HG02884 (cell line): ENCODE data around the gene CCER1.

ENCODE experiments used
- ATAC-seq: cut with Tn5 transposase; IDR thresholded peaks from one replicate; pipeline ENCODE4 v1.9.1; 2021; ENCODE audit warnings: mild to moderate bottlenecking, moderate library complexity; ENCODE audit not compliant: unreplicated experiment

The CCER1 gene

DNA sequence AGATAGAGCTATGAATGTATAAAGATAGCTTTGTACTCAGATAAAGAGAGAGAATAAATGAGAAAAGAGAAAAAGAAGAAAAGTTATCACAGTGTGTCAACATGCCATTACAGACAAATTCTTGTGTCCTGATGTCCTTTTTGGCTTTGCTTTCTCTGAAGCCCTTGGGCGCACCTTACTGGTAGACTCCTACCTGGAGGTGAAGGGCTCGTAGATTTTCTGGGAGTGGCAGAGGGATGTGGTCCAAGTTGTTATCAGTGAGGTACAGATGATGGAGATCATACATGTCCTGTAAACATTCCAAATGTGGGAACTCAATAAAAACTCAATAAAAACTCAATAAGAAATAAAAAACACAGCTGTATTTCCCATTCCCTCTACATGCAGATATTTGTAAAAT lies 14.9 kb upstream of the CCER1 start:
- no peak for ATAC-seq

DNA sequence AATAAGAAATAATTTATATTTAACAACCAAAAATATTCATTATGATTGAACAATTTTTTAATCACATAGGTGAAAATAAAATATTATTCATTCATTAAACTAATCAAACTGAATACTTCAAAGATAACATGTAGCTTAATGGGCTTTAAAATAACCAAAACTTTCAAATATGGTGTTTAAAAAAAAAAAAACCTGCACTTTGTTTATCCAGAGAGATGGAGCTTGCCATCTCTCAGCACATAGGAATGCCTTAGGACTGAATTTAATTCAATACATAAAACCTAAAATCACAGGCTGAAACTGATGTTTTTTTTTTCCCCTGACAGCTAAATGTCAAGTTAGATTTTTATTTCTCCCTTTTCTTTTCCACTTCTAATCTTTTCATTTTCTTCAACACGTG lies 14.4 kb upstream of the CCER1 start:
- no peak for ATAC-seq

DNA sequence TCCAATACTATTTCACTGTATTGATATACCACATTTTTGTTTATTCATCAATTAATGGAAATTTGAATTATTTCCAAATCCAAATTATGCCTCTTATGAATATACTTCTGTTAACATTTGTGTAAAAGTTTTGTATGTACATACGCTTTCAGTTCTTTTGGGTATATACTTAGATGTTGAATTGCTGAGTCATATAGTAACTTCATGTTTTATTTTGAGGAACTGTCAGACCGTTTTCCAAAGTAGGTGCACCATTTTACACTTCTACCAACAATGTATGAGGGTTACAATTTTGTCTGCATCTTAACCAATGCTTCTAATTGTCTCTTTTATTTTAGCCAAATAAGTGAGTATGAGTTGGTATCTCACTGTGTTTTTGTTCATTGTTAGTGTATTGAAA lies 10.2 kb upstream of the CCER1 start:
- ATAC-seq: peak; percentile 80

DNA sequence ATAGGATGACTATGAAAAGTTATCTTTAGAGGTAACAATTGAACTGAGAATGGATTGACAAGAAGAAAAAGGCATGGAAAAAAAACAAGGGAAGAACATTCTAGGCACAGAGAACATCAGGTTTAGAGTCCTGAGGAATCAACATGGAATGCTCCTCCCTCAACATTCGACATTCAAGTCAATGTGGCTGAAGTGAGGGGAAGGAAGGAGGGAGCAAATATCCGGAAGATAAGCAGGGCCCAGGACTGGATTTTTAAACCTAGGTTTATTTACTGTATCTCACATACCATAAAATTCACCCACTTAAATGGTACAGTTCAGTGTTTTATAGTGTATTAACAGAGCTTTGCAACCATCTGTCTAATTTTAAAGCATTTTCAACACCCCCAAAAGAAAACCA lies 9.6 kb upstream of the CCER1 start:
- no peak for ATAC-seq

DNA sequence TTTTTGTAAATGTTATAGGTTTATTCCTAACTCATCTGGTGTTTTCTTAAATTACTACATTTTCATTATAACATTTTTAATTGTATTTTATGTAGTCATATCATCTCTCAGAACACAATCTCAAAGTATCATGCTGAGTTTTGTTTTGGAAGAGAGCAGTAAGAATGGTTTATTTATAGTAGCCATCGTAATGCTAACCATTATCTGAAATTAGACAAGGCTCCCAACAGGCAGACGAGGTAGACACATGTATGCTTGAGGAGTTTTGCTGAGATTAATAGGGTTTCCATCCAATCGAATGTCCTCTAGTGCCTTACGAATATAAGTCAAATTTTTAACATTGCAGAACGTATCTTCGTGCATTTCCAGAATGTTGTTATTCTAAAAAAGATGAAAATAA lies 9.0 kb upstream of the CCER1 start:
- no peak for ATAC-seq

DNA sequence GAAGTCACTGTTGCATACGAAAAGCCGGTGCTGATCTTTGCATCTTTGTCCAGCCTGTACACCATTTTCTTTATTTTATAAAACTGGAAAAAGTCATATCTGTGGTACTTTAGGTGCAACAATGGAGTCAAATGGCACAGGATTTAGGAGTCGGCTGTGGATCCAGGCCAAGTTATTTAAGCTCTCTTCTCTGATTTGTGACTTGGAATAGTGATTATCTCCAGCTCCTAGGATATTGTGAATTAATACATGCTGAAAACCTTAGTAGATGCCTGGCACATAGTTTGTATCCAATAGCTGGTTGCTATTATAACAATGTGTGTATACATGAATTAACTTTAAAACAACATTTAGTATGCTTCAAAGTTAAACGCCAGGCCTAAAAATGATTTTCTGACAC lies 6.2 kb upstream of the CCER1 start:
- no peak for ATAC-seq

DNA sequence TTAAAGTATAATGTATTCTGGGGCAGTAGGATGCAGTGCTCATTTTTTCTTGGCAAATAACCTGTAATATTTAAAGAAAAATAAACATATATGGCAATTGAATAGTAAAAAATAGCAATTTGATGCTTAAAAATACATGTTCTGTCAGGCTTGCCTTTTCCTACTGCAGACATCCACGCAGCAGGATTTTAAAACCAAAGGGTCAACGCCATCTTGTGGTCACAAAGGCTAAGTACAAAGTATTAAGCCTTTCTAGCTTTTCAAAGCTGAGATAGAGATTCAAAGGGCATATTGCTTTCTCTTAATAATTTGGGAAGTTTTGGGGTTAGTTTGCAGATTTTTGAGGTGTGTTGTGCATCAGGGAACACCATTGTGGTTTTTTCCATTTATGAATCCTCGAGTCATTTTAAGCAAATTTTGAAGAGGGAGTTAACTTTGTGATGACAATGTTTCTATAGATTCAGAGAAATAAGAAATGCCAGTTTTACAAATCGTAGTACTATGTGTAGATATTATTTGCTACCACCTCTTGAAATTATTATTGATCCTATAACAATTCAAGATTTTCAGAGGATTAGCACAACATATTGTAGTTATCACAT lies 4.7 kb upstream of the CCER1 start:
- ATAC-seq: peak; percentile 85

DNA sequence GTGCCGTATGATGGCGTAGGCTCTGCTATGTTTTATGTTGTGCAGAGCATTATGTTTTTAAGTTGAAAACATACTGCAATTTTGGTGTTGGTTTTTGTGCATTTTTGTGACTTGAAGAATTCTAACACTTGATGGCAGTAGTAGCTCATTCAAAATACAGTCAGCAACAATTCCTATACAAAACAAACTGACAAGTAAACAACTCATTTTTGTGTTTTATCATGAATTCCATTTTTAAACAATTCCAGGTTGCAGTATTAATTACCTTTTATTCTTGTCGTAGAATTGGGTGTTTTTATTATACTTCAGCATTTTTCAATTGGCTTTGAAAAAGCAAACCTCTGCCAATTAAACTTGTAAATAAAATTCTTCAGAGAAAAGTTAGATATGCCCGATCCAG lies 4.1 kb upstream of the CCER1 start:
- no peak for ATAC-seq

DNA sequence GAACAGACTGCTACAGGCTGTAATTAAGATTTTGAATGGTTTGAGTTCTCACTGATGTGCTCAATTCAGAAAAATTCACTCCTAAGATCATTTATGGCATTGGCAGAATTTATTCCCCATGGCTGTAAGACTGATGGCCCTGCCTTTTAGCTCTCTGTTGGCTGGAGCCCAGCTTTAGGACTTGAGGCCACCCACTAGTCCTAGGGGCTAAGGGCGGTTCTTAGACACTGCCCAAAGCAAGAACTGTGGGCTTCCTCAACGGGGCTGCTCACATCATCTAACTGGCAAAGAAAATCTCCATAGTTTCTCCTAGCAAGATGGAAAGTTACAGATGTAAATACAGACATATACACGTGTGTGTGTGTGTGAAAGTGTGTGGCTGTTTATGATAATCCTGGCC lies 3.4 kb upstream of the CCER1 start:
- no peak for ATAC-seq

DNA sequence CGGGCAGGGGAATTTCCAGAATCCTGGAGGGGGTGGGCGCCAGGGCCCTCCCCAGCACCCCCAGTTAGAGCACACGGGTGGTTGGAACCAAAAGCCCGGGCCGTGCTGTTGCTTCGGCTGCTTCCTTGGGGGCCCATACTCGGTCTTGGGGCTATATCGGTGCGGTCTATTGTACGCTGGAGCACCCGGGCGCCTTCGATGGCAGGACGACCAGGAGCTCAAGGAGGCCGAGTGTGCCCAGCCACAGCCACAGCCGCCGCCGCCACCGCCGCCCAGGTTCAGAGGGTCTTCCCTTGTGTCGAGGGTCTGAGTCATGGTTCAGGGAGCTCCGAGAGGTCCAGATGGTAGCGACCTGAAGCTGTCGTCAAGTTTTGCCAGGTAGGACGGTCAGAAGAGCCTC lies 548 bp downstream of the CCER1 start:
- no peak for ATAC-seq

DNA sequence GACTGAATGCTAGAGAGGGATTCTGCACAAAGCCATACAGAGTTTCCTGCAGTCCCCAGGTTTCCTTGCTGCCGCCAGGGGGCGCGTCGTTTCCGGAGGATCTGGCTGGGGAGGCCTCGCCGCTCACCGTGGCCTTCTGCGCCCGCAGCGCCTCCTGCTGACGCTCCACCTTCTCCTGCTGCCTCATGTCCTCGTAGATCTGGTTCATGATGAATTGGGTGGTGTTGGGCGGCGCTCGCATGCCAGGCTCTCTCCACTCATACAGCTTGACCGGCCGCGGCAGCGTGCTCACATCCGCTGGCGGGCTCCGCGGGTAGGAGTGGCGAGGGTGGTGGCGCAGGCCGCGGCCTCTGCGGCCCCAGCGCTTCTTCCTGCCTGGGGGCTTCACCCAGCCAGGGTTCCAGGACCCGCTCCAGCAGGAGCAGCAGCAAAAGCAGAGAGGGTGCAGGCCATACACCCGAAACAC lies 987 bp downstream of the CCER1 start:
- no peak for ATAC-seq

DNA sequence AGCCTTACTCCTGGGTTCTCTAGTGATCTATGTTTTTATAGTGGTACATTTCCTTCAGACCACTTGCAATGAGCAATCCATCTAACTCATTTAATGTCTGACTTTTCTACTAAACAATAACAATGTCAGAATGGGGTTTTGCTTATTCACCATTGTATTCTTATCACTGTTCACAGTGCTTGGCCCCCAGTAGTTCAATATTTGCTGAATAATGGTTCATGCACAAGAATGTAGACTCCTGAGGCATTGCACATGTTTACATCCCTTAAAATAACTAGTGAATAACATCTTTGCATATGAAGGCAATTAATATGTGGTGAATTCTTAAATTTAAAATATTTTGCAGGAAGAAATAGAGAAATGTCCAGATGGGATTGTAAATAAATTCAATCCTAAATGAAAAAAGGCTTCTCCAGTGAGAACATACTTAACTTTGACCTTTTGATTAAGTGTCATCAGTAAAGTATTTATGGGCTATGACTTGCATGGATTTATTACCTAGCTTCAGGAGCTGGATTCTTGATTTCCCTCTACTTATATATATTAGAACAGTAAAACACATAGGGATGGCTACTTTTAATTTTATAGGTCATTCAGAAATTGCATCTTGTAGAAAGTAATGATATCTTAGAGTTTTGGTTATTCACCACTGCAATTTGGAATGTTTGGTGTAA lies 3.4 kb downstream of the CCER1 start:
- no peak for ATAC-seq

DNA sequence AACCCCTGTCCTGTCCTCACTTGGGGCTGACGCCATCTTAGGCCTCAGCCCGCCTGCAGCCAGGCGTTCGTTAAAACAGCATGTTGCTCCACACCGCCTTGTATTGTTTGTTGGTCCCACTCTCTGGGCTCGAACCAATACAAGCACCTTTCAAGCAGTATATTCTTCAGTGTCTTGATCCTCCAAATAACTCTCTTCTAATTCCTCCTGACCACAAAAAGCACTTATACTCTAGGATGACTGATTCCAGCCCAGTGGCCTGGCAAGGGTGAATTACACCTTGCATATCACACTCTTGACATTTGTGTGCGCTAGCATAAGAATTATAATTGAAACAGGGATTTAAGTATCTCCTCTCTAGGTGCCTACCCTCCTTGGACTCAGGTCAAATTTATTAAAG lies 7.1 kb downstream of the CCER1 start:
- no peak for ATAC-seq

DNA sequence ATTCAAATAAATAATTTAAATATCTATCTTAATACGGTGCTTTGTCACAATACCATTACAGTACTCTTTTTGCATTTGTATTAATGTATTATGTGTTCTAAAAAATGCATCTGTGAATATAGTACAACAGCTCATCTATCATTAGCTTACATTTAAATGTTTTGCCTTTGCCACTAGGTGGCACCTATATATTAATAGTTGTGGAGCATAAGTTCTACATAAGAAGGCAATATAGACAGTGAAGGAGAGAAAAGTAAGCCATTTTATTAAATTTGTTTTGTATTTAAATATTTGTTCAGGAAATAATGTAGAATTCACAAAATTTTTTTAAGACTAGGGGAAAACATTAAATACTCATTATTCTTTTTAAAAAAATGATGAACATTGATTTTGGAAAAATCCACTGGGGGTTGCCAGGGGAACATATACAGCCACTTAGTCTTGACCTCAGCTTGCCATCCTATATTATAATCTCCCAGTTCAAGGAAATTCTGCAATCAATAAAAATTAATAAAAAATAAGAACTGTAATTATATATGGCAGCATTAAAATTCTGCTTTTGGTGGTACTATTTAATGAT lies 9.8 kb downstream of the CCER1 start:
- peak; percentile 81 for ATAC-seq

DNA sequence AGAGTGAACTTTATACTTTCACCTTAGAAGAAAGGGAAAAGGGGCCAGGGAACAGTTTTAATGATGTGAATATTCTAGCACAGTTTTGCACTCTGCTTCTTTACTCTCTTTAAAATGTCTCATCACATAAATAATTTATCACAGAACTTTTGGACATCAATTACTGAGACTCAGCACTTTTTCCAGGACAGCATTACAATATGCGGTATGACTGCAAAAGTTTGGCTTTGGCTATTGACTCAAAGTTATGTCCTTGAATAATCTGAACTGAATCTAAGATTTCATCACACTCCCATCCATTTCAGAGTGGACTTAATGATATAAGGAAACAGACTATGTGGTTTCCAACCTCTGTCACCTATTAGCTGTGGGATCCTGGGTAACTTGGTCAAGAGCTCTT lies 11.7 kb downstream of the CCER1 start:
- ATAC-seq: no peak

DNA sequence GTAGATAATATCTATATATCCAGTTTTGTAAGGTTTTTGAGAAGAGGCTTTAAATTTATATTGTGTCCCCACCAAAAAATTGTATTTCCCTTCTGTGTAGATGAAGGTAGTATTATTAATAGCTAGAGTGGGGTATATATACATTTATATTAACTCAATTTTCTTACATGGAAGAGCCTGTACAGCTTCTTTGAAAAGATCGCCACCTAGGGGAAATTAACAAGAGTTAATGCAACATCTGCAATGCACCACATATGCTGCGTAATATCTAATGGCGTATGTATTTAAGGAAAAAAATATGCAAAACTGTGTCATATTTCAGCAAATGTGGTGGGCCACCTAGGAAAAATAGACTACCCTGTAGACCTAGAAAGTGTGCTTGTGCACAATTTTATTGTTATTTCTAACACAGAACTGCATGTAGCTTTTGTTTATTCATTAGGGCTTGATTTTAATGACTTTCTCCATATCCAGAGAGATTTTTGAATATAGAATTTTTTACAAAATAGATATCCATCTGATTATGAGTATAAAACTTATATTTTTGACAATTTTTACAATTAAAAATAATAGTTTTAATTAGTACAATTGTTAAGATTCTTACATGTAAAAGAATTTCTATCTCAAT lies 14.0 kb downstream of the CCER1 start:
- peak; percentile 76 for ATAC-seq

DNA sequence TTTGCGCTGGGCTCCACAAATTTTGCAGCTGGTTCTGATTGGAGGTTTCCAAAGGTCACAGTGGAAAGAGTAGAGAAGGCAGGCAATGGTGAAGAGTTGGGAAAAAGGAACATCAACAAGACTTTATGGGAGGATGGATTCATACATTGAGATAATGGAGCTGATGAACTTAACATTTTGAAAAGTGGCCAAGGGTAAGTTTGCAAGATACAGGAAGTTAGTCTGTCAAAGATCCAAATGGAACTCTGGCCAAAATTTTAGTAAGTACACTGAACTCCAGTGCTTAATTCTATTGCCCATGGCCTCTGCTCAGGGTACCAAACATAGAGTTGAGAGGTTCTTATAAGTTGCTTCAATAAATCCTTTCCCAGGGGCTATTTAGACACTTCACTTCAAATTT lies 15.6 kb downstream of the CCER1 start:
- no peak for ATAC-seq

DNA sequence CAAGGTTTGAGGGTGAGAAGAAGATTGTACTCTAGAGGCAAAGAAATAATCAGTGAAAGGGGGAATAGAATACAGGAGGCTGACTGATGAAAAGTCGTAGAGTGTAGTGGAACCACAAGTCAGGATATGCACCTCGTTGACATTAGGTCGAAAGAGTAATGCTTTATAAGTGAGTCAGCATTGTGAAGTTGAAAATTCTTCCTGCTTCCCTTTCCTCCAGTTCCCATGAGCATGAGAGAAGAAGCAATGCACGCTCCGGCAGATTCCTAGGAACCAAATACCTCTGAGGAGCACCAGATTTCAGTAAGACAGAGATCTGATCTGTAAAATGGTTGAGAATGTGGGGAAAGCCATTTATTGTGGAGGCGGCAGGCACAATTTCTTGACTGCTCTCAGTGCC lies 16.5 kb downstream of the CCER1 start:
- ATAC-seq: no peak

DNA sequence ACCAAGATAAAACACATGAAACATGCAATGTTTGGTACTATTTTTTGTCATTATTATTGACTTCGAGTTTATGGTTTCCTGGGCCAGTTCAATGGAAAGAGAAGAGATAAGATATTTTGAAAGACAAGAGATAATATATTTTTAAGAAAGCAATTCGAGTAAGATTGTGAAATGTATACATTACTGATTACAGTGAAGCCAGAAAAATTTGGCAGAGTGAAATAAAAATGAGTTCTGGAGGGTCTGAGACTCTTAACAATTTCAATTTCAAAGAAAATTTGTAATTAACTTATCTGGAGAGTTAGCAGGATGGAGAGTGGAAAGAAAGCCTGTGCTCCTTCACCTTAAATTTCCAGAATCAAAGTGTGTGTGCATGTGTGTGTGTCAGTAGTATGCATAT lies 17.3 kb downstream of the CCER1 start:
- no peak for ATAC-seq

DNA sequence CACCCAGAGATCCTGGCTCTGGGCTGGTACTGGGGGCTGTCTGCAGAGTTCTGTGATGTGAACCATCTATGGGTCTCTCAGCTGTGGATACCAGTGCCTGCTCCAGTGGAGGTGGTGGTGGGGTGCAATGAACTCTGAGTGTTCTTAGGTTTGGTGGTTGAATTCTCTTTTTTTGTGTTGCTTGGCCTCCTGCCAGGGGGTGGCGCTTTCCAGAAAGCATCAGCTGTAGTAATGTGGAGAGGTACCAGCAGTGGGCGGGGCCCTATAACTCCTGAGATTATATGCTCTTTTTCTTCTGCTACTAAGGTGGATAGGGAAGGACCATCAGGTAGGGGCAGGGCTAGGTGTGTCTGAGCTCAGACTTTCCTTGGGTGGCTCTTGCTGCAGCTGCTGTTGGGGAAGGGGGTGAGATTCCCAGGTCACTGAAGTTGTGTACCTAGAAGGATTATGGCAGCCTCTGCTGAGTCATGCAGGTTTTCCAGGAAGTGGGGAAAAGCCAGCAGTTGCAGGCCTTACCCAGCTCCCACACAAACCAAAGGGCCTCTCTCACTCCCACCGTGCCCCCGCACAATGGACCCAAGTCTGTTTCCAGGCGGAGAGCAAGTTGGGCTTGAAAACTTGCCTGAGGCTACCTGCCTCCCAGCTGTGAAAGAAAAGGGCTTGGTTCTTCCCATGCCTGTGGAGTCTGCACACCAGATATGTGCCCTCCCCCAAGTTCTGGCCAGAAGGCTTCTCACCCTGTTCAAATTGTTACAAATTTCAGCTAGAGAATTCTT lies 18.6 kb downstream of the CCER1 start:
- ATAC-seq: no peak

DNA sequence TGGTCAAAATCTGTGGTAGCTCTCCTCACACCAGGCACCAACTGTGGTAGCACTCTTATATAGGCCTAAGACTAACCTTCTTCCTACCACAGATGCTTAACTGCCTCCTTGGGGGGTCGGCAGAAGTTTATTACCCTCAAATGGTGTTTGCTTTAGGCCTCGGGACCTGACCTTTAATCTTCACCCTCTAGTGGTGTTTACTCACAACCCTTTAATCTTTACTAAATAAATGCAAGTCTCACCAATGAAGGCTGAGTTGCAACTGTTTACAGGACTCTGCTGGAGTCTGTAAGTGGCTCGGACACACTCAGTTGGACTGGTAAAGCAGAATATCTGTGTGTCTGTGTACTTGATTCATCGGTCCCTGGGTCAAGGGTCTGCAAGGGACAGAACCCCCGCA lies 29.4 kb downstream of the CCER1 start:
- ATAC-seq: no peak
